ENCODE data around the gene BRAF. TPM values are rescaled to one million over a fixed set of nuclear protein-coding genes. Genes with fewer than 3 reads are reported as not detected.

Gene BRAF
- total RNA-seq, 4 donors from 2014 or later: 43.5 to 56.5 (median 49.5) TPM

- Histone ChIP-seq H3K9me3 (no peaks in the 10 kb centered on the region), H3K4me1 (peaks cover 0 to 41% (median 3%) of the 10 kb centered on the region in 4 donors), H3K36me3 (no peaks in the 10 kb centered on the region), H3K27ac (peak overlapping the region; percentile 99 to 100 (median 100)), H3K4me3 (peak overlapping the region; percentile 97 to 99 (median 98)), H3K27me3 (no peaks in the 10 kb centered on the region)
- TF ChIP-seq EP300 (IDR thresholded peaks at IDR 0.05): peak in 1 of 2 donors; percentile 40
- peak in 1 of 2 donors; percentile 4 for TF ChIP-seq POLR2A (IDR thresholded peaks at IDR 0.05)
- TF ChIP-seq CTCF (IDR thresholded peaks at IDR 0.05): peak in 4 of 5 experiments; percentile 23 to 58 (median 42)
- WGBS, 2 donors: 0 to 1% methylated on average over 14 to 39 of the region's 69 CpGs
- peak; percentile 51 to 65 for DNase-seq (ENCODE audit: low spot score in 2 of 2)
Measured at GRCh38 chr7:140924019-140924820, 509 bp downstream of the BRAF start.

- TF ChIP-seq CTCF (IDR thresholded peaks at IDR 0.05) (no peak), POLR2A (IDR thresholded peaks at IDR 0.05) (no peak), EP300 (IDR thresholded peaks at IDR 0.05) (no peak)
- DNase-seq (ENCODE audit: low spot score in 2 of 2): peak in 1 of 2 donors; percentile 9
- H3K27ac ChIP-seq: peak overlapping the region; percentile 99 to 100 (median 100)
- 3 to 5% methylated on average over 11 of the region's 11 CpGs for WGBS, 2 donors
- no peaks in the 10 kb centered on the region for H3K27me3 ChIP-seq
- H3K4me3 ChIP-seq: peak overlapping the region; percentile 97 to 99 (median 98)
- H3K36me3 ChIP-seq: no peaks in the 10 kb centered on the region
- peaks cover 0 to 41% (median 3%) of the 10 kb centered on the region in 4 donors for H3K4me1 ChIP-seq
- no peaks in the 10 kb centered on the region for H3K9me3 ChIP-seq
Measured at GRCh38 chr7:140923358-140924006, 1.2 kb downstream of the BRAF start.

GRCh38 chr7:140922741-140923345 lies 1.9 kb downstream of the BRAF start:
- WGBS, 2 donors: 45 to 48% methylated on average over 2 of the region's 2 CpGs
- Histone ChIP-seq H3K4me1 (peaks cover 0 to 41% (median 3%) of the 10 kb centered on the region in 4 donors), H3K4me3 (peak overlapping the region in 1 of 4 donors; percentile 97), H3K27ac (peak overlapping the region in 2 of 4 donors; percentile 100), H3K27me3 (no peaks in the 10 kb centered on the region), H3K36me3 (no peaks in the 10 kb centered on the region), H3K9me3 (no peaks in the 10 kb centered on the region)
- TF ChIP-seq POLR2A (IDR thresholded peaks at IDR 0.05) (no peak), CTCF (IDR thresholded peaks at IDR 0.05) (no peak), EP300 (IDR thresholded peaks at IDR 0.05) (no peak)
- DNase-seq (ENCODE audit: low spot score in 2 of 2): no peak

- no peak overlapping the region for H3K4me3 ChIP-seq
- H3K27me3 ChIP-seq: no peaks in the 10 kb centered on the region
- 84 to 87% methylated on average over 1 of the region's 1 CpG for WGBS, 2 donors
- DNase-seq (ENCODE audit: low spot score in 2 of 2): no peak
- no peak for TF ChIP-seq CTCF (IDR thresholded peaks at IDR 0.05)
- no peaks in the 10 kb centered on the region for H3K36me3 ChIP-seq
- no peak overlapping the region for H3K27ac ChIP-seq
- peaks cover 0 to 42% (median 3%) of the 10 kb centered on the region in 4 donors for H3K4me1 ChIP-seq
- H3K9me3 ChIP-seq: no peaks in the 10 kb centered on the region
Measured at GRCh38 chr7:140920745-140921144, 4.0 kb downstream of the BRAF start.

Measured in tibial nerve (tissue), 4 donors.